K562 (cell line): ENCODE measurements around the gene LEPROT. TPM values are rescaled to one million over a fixed set of nuclear protein-coding genes. Genes with fewer than 3 reads are reported as not detected.

Experiments used
- BMI1 ChIP-seq: fragments of 150-350 bp; IDR thresholded peaks from 2 replicates; pipeline ENCODE4 v1.6.1; 2014; ENCODE audit warnings: low read length
- DIDO1 ChIP-seq: fragments of 450-650 bp; IDR thresholded peaks from 2 replicates; pipeline ENCODE4 v1.6.1; 2016; ENCODE audit warnings: low read depth, missing biosample characterization, missing genetic modification characterization
- E2F4 ChIP-seq: sonication (generic); formaldehyde crosslinking; IDR thresholded peaks from 2 replicates; pipeline ENCODE4 v1.8.0; 2022; ENCODE audit warnings: mild to moderate bottlenecking, low read depth, missing genetic modification reagents
- GATA2 ChIP-seq: sonication (generic); formaldehyde crosslinking; IDR thresholded peaks from 2 replicates; pipeline ENCODE4 v1.4.0; 2020; ENCODE audit warnings: mild to moderate bottlenecking, missing genetic modification reagents
- HDAC6 ChIP-seq: IDR thresholded peaks from 2 replicates; pipeline ENCODE4 v1.6.1; 2012; ENCODE audit warnings: low read depth, mild to moderate bottlenecking, control low read depth, inconsistent platforms, low read length, moderate library complexity
- IRF2 ChIP-seq: sonication (generic); formaldehyde crosslinking; IDR thresholded peaks from 2 replicates; pipeline ENCODE4 v1.8.1; 2022; ENCODE audit warnings: mild to moderate bottlenecking, missing genetic modification reagents
- KDM1A ChIP-seq, 2 experiments: fragments of 450-650 bp; IDR thresholded peaks; 2 replicates each; pipeline ENCODE4 v1.6.1; 2016; ENCODE audit warnings: mild to moderate bottlenecking in 2 of 2
- KLF6 ChIP-seq: fragments of 250-450 bp; sonication (Bioruptor Pico); IDR thresholded peaks from 2 replicates; pipeline ENCODE4 v1.4.0; 2020; ENCODE audit warnings: mild to moderate bottlenecking, moderate library complexity, borderline replicate concordance
- MIER1 ChIP-seq: fragments of 450-650 bp; IDR thresholded peaks from 2 replicates; pipeline ENCODE4 v1.6.1; 2016; ENCODE audit warnings: antibody characterized with exemption, mild to moderate bottlenecking, low read depth
- NKRF ChIP-seq: fragments of 450-650 bp; IDR thresholded peaks from 2 replicates; pipeline ENCODE4 v1.6.1; 2016; ENCODE audit warnings: borderline replicate concordance
- PHF20 ChIP-seq: fragments of 450-650 bp; IDR thresholded peaks from 2 replicates; pipeline ENCODE4 v1.6.1; 2018; ENCODE audit not compliant: partially characterized antibody
- PTTG1 ChIP-seq: fragments of 450-650 bp; IDR thresholded peaks from 2 replicates; pipeline ENCODE4 v1.6.1; 2016; ENCODE audit warnings: low read depth, mild to moderate bottlenecking, missing genetic modification characterization, missing compliant biosample characterization
- SMAD1 ChIP-seq: fragments of 150-350 bp; IDR thresholded peaks from 2 replicates; pipeline ENCODE4 v1.6.1; 2014; ENCODE audit warnings: low read length, low read depth; ENCODE audit not compliant: partially characterized antibody
- SMAD2 ChIP-seq: fragments of 150-350 bp; IDR thresholded peaks from 2 replicates; pipeline ENCODE4 v1.6.1; 2014; ENCODE audit warnings: low read depth, mild to moderate bottlenecking, low read length
- TAL1 ChIP-seq: fragments of 450-650 bp; IDR thresholded peaks from 2 replicates; pipeline ENCODE4 v1.6.1; 2016; ENCODE audit warnings: mild to moderate bottlenecking
- TFAP4 ChIP-seq: sonication (generic); formaldehyde crosslinking; IDR thresholded peaks from 2 replicates; pipeline ENCODE4 v1.8.0; 2022; ENCODE audit warnings: missing genetic modification reagents, mild to moderate bottlenecking, moderate library complexity, borderline replicate concordance
- U2AF2 ChIP-seq: fragments of 200-400 bp; formaldehyde crosslinking; optimal IDR thresholded peaks from 2 replicates; pipeline ENCODE3; 2017; ENCODE audit warnings: low read depth, mild to moderate bottlenecking, low read length
- ZBED1 ChIP-seq: IDR thresholded peaks from 2 replicates; pipeline ENCODE4 v1.6.1; 2014
- ZBTB17 ChIP-seq: fragments of 450-650 bp; formaldehyde crosslinking; IDR thresholded peaks from 2 replicates; pipeline ENCODE4 v1.4.0; 2020; ENCODE audit warnings: mild to moderate bottlenecking
- ZBTB49 ChIP-seq: sonication (generic); formaldehyde crosslinking; IDR thresholded peaks from 2 replicates; pipeline ENCODE4 v1.8.0; 2022; ENCODE audit warnings: missing genetic modification reagents, mild to moderate bottlenecking, borderline replicate concordance
- ZC3H11A ChIP-seq: IDR thresholded peaks from 2 replicates; pipeline ENCODE4 v1.6.1; 2012; ENCODE audit warnings: low read depth, low read length, improper control_type of control experiment
- ZNF174 ChIP-seq: fragments of 250-450 bp; sonication (Bioruptor Pico); IDR thresholded peaks from 2 replicates; pipeline ENCODE4 v1.4.0; 2020; ENCODE audit warnings: mild to moderate bottlenecking
- ZNF655 ChIP-seq: fragments of 250-450 bp; sonication (Bioruptor Pico); IDR thresholded peaks from 2 replicates; pipeline ENCODE4 v1.5.0; 2021
- polyA plus RNA-seq, 8 experiments: library from polyadenylated mRNA; depleted of rRNA in 4 of 8; stranded (reverse) in 5 of 8; unstranded in 3 of 8; fragments of >200 nt; fragmentation: Nextera tagmentation in 2 of 8; fragmentation: Illumina TruSeq in 1 of 8; extraction: Ambion mirVana in 2 of 8; extraction: Trizol in 1 of 8; gene quantifications; 2 replicates each; pipeline versions ENCODE4 v1.2.1 to v1.2.3, GENCODE V29; 2011 to 2014; ENCODE audit warnings: inconsistent platforms in 1 of 8, missing spikeins in 1 of 8
- total RNA-seq, 7 experiments: library from RNA; depleted of rRNA in 6 of 7; stranded (reverse); fragments of >200 nt in 6 of 7; fragmentation: Illumina TruSeq in 2 of 7; extraction: Trizol in 2 of 7; gene quantifications; 2 replicates each; pipeline versions ENCODE4 v1.2.1 to v1.2.3, GENCODE V29; 2011 to 2021; ENCODE audit warnings: low replicate concordance in 1 of 7

LEPROT gene
- total and polyA plus RNA-seq, 9 of the 15 experiments (the other 6 are each of a cell fraction or from before 2014, with no cell fraction given): 28.1 to 97.5 (median 45.8) TPM

GRCh38 chr1:65423884-65424572, 3.6 kb downstream of the LEPROT start (continued):
- TF ChIP-seq ZNF655 (CRISPR knock-in tag): no peak
- no peak for TF ChIP-seq PHF20
- TF ChIP-seq MIER1: no peak
- no peak for TF ChIP-seq ZBTB49 (CRISPR knock-in tag)
- TF ChIP-seq GATA2 (CRISPR knock-in tag): no peak; the same call in 1 of the 2 replicates
- no peak for TF ChIP-seq BMI1
- TF ChIP-seq E2F4: no peak
- no peak for TF ChIP-seq ZBED1
- TF ChIP-seq KDM1A (IDR thresholded peaks at IDR 0.05): peak; percentile 88 to 89
- no peak for TF ChIP-seq TFAP4 (CRISPR knock-in tag)
- TF ChIP-seq SMAD1: peak; percentile 46
- TF ChIP-seq U2AF2: no peak
- no peak for TF ChIP-seq ZC3H11A
- TF ChIP-seq ZNF174 (CRISPR knock-in tag): no peak
- TF ChIP-seq NKRF: no peak
- peak; percentile 55 for TF ChIP-seq TAL1
- no peak for TF ChIP-seq IRF2 (CRISPR knock-in tag)
- no peak for TF ChIP-seq SMAD2
- no peak for TF ChIP-seq DIDO1
- TF ChIP-seq PTTG1 (tag): no peak
- TF ChIP-seq ZBTB17 (CRISPR knock-in tag): no peak
- no peak for TF ChIP-seq HDAC6
- no peak for TF ChIP-seq KLF6 (CRISPR knock-in tag)
